Ishikawa (cell line): ENCODE results near the gene SMIM15.
A peak's percentile ranks its signal among the peaks of the same experiment; 100 is the strongest.

Source experiments
- CEBPB ChIP-seq: IDR thresholded peaks from 2 replicates; pipeline ENCODE4 v1.6.1; 2012
- CREB1 ChIP-seq: IDR thresholded peaks from 2 replicates; pipeline ENCODE4 v1.6.1; 2012; ENCODE audit warnings: low read depth
- EGR1 ChIP-seq: IDR thresholded peaks from 2 replicates; pipeline ENCODE4 v1.6.1; 2012
- EP300 ChIP-seq: IDR thresholded peaks from 2 replicates; pipeline ENCODE4 v1.6.1; 2012; ENCODE audit warnings: borderline replicate concordance
- FOXM1 ChIP-seq: IDR thresholded peaks from 2 replicates; pipeline ENCODE4 v1.6.1; 2012; ENCODE audit warnings: low read depth, borderline replicate concordance
- NFIC ChIP-seq: IDR thresholded peaks from 2 replicates; pipeline ENCODE4 v1.6.1; 2012
- RAD21 ChIP-seq: IDR thresholded peaks from 2 replicates; pipeline ENCODE4 v1.6.1; 2012; ENCODE audit warnings: low read depth
- TAF1 ChIP-seq: IDR thresholded peaks from 2 replicates; pipeline ENCODE4 v1.6.1; 2012; ENCODE audit warnings: low read depth, mild to moderate bottlenecking
- TCF12 ChIP-seq: IDR thresholded peaks from 2 replicates; pipeline ENCODE4 v1.6.1; 2012; ENCODE audit warnings: low read depth
- TEAD4 ChIP-seq: IDR thresholded peaks from 2 replicates; pipeline ENCODE4 v1.6.1; 2012
- YY1 ChIP-seq: IDR thresholded peaks from 2 replicates; pipeline ENCODE4 v1.6.1; 2012; ENCODE audit warnings: low read depth
- ZBTB7A ChIP-seq: IDR thresholded peaks from 2 replicates; pipeline ENCODE4 v1.6.1; 2012; ENCODE audit warnings: low read depth
- TF ChIP-seq, protein P1 (sequence below): IDR thresholded peaks from 2 replicates; pipeline ENCODE4 v1.6.1; 2012
- TF ChIP-seq, protein P2 (sequence below): IDR thresholded peaks from 2 replicates; pipeline ENCODE4 v1.6.1; 2012; ENCODE audit warnings: low read depth, mild to moderate bottlenecking
- TF ChIP-seq, protein P3 (sequence below): IDR thresholded peaks from 2 replicates; pipeline ENCODE4 v1.6.1; 2012

Gene SMIM15, protein sequence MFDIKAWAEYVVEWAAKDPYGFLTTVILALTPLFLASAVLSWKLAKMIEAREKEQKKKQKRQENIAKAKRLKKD

DNA sequence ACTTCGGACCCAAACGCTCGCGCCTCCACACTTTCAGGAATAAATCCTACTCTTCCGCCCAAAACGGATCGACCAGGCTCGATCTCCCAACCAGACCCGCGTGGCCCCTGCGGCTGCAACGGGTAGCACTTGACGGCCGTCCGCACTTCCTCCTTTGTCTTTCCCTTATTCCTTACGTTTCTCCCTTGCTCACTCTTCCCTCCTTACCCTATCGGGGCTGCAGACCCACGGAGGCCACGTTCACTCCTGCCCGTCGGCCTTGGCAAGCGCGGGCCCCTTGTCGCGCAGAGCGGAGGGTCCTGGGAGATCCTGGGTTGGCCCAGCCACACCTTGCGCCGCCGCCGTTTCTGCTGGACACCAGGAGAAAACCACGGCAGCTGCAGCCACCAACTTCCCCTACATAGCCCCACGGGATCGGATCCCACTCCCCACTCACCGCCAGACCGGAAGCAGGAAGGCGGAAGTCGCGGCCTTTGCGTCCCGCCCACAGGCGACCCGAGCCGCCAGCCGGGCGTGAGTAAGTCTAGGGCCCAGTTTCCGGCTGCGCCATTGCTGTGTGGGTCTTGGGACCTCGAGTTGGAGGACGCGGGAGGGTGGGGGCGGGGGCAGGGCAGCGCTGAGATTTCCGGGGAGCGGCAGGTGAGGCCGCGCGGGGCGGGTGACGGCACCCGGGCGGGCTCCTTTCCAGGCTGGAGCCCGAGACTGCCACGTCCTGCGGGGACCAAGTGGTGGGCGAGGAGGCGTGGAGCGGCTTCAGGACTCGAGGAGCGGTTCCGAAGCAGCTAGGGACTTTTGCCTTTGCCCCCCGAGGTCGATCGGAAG, at the start of gene SMIM15:
TSS of gene SMIM15 (minus strand) at position 459 of the 822 bp plus-strand sequence. CDS start 2,297 bp downstream, outside the sequence.
- no peak; the same call in 1 of the 2 replicates for TF ChIP-seq RAD21
- peak; percentile 86; the same call in 1 of the 2 replicates for TF ChIP-seq ZBTB7A
- no peak for TF ChIP-seq CREB1
- TF ChIP-seq, protein P1, sequence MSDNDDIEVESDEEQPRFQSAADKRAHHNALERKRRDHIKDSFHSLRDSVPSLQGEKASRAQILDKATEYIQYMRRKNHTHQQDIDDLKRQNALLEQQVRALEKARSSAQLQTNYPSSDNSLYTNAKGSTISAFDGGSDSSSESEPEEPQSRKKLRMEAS: peak; percentile 70
- peak; percentile 57; the same call in 1 of the 2 replicates for TF ChIP-seq EGR1
- TF ChIP-seq TAF1: peak; percentile 94
- TF ChIP-seq TCF12: peak; percentile 71
- peak; percentile 91 for TF ChIP-seq YY1
- TF ChIP-seq NFIC: peak; percentile 40

DNA sequence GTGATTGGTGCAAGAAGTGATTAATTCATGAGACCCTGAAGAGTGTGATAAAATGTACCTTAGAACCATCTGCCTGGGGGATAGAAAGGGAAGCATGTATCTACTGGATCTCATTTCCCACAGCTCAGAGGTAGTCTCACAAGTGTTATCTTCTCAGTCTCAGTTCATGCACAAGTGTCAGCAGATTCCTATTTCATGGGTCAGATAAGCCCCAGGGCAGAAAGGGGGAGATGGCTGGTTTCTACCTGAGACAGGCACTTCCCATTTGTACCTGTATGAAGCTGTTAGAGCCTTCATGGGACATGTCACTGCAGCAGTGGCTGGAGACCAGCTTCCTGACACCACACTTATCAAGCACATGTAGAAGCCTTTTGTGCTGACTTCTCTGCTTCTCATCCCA, 45.6 kb upstream of the SMIM15 start:
- TF ChIP-seq, protein P2, sequence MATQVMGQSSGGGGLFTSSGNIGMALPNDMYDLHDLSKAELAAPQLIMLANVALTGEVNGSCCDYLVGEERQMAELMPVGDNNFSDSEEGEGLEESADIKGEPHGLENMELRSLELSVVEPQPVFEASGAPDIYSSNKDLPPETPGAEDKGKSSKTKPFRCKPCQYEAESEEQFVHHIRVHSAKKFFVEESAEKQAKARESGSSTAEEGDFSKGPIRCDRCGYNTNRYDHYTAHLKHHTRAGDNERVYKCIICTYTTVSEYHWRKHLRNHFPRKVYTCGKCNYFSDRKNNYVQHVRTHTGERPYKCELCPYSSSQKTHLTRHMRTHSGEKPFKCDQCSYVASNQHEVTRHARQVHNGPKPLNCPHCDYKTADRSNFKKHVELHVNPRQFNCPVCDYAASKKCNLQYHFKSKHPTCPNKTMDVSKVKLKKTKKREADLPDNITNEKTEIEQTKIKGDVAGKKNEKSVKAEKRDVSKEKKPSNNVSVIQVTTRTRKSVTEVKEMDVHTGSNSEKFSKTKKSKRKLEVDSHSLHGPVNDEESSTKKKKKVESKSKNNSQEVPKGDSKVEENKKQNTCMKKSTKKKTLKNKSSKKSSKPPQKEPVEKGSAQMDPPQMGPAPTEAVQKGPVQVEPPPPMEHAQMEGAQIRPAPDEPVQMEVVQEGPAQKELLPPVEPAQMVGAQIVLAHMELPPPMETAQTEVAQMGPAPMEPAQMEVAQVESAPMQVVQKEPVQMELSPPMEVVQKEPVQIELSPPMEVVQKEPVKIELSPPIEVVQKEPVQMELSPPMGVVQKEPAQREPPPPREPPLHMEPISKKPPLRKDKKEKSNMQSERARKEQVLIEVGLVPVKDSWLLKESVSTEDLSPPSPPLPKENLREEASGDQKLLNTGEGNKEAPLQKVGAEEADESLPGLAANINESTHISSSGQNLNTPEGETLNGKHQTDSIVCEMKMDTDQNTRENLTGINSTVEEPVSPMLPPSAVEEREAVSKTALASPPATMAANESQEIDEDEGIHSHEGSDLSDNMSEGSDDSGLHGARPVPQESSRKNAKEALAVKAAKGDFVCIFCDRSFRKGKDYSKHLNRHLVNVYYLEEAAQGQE: no peak
- TF ChIP-seq, protein P3, sequence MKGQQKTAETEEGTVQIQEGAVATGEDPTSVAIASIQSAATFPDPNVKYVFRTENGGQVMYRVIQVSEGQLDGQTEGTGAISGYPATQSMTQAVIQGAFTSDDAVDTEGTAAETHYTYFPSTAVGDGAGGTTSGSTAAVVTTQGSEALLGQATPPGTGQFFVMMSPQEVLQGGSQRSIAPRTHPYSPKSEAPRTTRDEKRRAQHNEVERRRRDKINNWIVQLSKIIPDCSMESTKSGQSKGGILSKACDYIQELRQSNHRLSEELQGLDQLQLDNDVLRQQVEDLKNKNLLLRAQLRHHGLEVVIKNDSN: no peak
- no peak for TF ChIP-seq YY1
- TF ChIP-seq CEBPB: no peak
- no peak for TF ChIP-seq EGR1
- no peak for TF ChIP-seq TCF12
- TF ChIP-seq EP300: no peak
- no peak for TF ChIP-seq TEAD4
- no peak for TF ChIP-seq CREB1
- no peak for TF ChIP-seq FOXM1
- no peak for TF ChIP-seq TAF1
- no peak for TF ChIP-seq NFIC
- TF ChIP-seq, protein P1: no peak
- no peak for TF ChIP-seq ZBTB7A
- TF ChIP-seq RAD21: no peak

DNA sequence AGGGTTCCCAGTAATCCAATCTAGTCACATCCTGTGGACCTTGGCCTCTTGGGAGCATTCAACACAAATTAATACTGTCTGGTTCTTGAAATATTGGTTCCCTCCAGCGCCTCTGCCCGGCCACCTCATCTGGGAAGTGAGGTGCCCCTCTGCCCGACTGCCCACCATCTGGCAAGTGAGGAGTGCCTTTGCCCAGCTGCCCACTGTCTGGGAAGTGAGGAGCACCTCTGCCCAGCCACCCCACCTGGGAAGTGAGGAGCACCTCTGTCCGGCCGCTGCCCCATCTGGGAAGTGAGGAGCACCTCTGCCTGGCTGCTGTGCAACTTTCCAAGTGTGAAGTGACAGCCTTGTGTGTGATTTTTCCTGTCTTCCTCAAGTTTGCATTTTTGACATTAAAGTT, 42.7 kb upstream of the SMIM15 start:
- TF ChIP-seq EGR1 (no peak), CEBPB (no peak), RAD21 (no peak), TCF12 (no peak), YY1 (no peak), NFIC (no peak), CREB1 (no peak), EP300 (no peak), TEAD4 (no peak), FOXM1 (no peak), ZBTB7A (no peak), TAF1 (no peak)
- TF ChIP-seq, protein P3: no peak
- TF ChIP-seq, protein P2: no peak

DNA sequence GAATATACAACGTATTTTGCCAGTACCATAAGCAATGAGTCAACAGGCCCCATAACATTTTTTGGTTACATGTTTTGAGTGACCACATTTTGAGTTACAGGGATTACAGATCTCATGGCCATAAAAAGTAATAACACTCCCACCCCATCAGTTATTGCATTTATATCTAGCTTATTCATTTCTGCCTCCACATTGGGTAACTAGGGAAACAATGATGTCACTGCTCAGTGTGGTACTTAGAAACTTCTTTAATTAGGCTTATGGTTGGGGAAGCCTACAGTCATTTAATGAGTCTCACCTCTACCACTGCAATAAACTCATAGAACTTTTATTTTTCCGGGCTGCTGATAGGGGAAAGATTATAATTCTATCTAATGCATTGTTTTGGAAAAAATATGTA, 39.9 kb upstream of the SMIM15 start:
- TF ChIP-seq ZBTB7A (no peak), TEAD4 (no peak), FOXM1 (no peak), RAD21 (no peak), EP300 (no peak)
- TF ChIP-seq, protein P2: no peak
- TF ChIP-seq, protein P3: no peak
